Suprapubic skin (tissue), 4 donors: ENCODE results near the gene CCDC32.

Experiments used
- CTCF ChIP-seq, 2 donors: fragments of 200-600 bp in 1 of 2; fragments of 450-650 bp in 1 of 2; sonication (generic) in 1 of 2; IDR thresholded peaks; one replicate each; pipeline ENCODE4 v1.5.1; 2016 to 2019; ENCODE audit warnings: antibody characterized with exemption in 2 of 2, mild to moderate bottlenecking in 1 of 2, moderate library complexity in 1 of 2
- EP300 ChIP-seq: sonication (generic); formaldehyde crosslinking; IDR thresholded peaks from one replicate; pipeline ENCODE4 v1.6.1; 2017; ENCODE audit warnings: antibody characterized with exemption
- POLR2A ChIP-seq, 2 donors: fragments of 450-650 bp; IDR thresholded peaks; one replicate each; pipeline ENCODE4 v1.6.1; 2017; ENCODE audit warnings: antibody characterized with exemption in 2 of 2, mild to moderate bottlenecking in 2 of 2, moderate library complexity in 2 of 2
- POLR2AphosphoS5 ChIP-seq, 3 donors: sonication (generic); formaldehyde crosslinking; IDR thresholded peaks; one replicate each; pipeline ENCODE4 v1.6.1; 2017; ENCODE audit warnings: antibody characterized with exemption in 3 of 3

DNA sequence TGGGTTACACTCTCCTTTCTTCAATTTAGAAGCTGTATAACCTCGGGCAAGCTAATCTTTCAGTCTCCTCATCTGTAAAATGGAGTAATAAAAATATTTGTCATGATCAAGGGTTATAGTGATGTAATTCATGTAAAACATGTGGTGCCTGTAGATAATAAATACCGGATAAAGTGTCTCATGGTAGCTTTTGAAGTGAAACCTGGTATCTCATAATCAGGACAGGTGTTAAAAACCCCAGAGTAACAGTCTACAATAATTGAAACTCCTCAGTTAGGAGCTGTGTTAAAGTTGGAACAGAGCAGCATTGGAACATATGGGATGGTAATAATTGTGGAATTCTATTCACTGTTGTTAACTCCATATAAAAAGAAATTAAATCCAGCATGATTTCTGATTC, 28.3 kb upstream of the CCDC32 start:
- TF ChIP-seq CTCF (IDR thresholded peaks at IDR 0.05) (no peak), EP300 (no peak), POLR2AphosphoS5 (IDR thresholded peaks at IDR 0.05) (no peak), POLR2A (IDR thresholded peaks at IDR 0.05) (no peak)
